IPS DF 6.9 (cell line): ENCODE results near the gene SLC43A3.
A peak's percentile ranks its signal among the peaks of the same experiment; 100 is the strongest.

Experiments used
- DNase-seq: peaks from one replicate; pipeline ENCODE4 v3.0.0-alpha.2; 2013; ENCODE audit warnings: low read depth, low spot score
- H3K27ac ChIP-seq: one replicate; pipeline ENCODE4 v1.5.1; 2013; ENCODE audit warnings: low read length, control low read depth
- H3K27me3 ChIP-seq: 2 replicates; pipeline ENCODE4 v1.6.1; 2013; ENCODE audit warnings: mild to moderate bottlenecking, low read length; ENCODE audit not compliant: control insufficient read depth, insufficient read depth
- H3K36me3 ChIP-seq: 2 replicates; pipeline ENCODE4 v1.6.1; 2013; ENCODE audit warnings: low read length; ENCODE audit not compliant: control insufficient read depth, insufficient read depth
- H3K4me1 ChIP-seq: 2 replicates; pipeline ENCODE4 v1.6.1; 2013; ENCODE audit warnings: low read length; ENCODE audit not compliant: control insufficient read depth, insufficient read depth
- H3K4me3 ChIP-seq: 2 replicates; pipeline ENCODE4 v1.5.1; 2013; ENCODE audit warnings: mild to moderate bottlenecking, low read length
- H3K9me3 ChIP-seq: 2 replicates; pipeline ENCODE4 v1.6.1; 2013; ENCODE audit warnings: low read length, inconsistent platforms; ENCODE audit not compliant: control insufficient read depth, insufficient read depth
- whole genome bisulfite sequencing: extraction: QIAGEN DNeasy Blood & Tissue Kit; methylation state at CpG from one replicate; pipeline ENCODE4 v1.1.7; 2013; ENCODE audit warnings: mixed read lengths, missing lambda C conversion rate; ENCODE audit not compliant: insufficient read length, insufficient coverage; 5-methylcytosine and 5-hydroxymethylcytosine counted together

Gene SLC43A3

GRCh38 chr11:57467508-57468157 lies 40.7 kb upstream of the SLC43A3 start:
- no peaks in the 10 kb centered on the region for H3K27me3 ChIP-seq
- H3K9me3 ChIP-seq = no peaks in the 10 kb centered on the region
- H3K36me3 ChIP-seq = no peaks in the 10 kb centered on the region
- WGBS = no CpG with 5 or more reads among the region's 23 CpGs
- DNase-seq = no peak
- H3K27ac ChIP-seq = no peak overlapping the region
- H3K4me1 ChIP-seq = peaks cover 9% of the 10 kb centered on the region
- no peak overlapping the region for H3K4me3 ChIP-seq

DNA sequence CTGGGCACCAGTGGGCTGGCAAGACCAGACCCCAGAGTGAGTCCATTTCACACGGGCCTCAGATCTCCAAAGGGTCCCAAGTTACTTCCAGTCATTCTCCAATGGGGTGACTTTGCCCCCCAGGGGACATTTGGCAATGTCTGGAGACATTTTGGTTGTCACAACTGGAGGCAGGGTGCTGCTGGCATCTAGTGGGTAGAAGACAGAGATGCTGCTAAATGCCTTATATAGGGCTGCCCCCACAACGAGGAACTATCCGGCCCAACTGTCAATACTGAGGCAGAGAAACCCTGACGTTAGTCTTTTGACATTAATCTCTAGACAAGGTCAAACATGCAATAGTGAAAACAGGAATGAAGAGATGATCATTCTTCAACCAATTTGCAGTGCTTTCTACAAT lies 39.8 kb upstream of the SLC43A3 start:
- no CpG with 5 or more reads among the region's 4 CpGs for WGBS
- Histone ChIP-seq H3K27me3 (no peaks in the 10 kb centered on the region), H3K4me1 (peaks cover 11% of the 10 kb centered on the region), H3K36me3 (no peaks in the 10 kb centered on the region), H3K9me3 (no peaks in the 10 kb centered on the region), H3K27ac (no peak overlapping the region), H3K4me3 (no peak overlapping the region)
- no peak for DNase-seq

DNA sequence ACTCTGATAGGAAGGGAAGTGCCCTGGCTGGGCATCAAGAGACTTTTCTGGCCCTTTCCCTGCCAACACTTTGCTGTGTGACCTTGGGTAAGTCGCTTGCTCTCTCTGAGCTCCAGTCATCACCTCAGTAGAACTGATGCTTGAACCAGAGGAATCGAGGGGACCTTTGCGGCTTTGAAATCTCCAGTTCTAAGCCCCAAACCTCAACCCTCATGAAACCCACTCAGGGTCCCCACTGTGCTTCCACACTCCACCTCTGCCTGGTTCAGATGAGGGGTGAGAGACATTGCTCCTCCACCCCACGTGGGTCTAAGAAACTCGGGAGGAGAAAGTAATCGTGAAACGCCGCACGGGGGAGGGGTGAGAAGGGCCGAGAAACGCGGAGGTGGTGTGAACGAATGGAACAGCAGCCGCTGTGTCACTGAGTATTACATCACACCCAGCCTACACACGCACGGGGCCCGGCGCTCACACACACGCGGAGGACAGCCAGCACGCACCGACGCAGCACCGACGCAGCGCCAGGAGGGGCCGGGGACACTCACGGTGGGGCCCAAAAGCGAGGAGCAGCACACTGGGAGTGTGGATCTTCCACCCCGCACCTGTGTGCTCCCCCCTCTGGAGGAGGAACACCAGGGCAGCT lies 37.7 kb upstream of the SLC43A3 start:
- Histone ChIP-seq H3K27me3 (peaks cover 3% of the 10 kb centered on the region), H3K9me3 (no peaks in the 10 kb centered on the region), H3K36me3 (no peaks in the 10 kb centered on the region), H3K27ac (no peak overlapping the region), H3K4me3 (no peak overlapping the region), H3K4me1 (peaks cover 13% of the 10 kb centered on the region)
- no peak for DNase-seq
- no CpG with 5 or more reads among the region's 30 CpGs for WGBS

GRCh38 chr11:57463671-57464538 lies 37.0 kb upstream of the SLC43A3 start:
- Histone ChIP-seq H3K27ac (no peak overlapping the region), H3K4me1 (peaks cover 13% of the 10 kb centered on the region), H3K9me3 (no peaks in the 10 kb centered on the region), H3K27me3 (peaks cover 11% of the 10 kb centered on the region), H3K36me3 (no peaks in the 10 kb centered on the region), H3K4me3 (no peak overlapping the region)
- WGBS = no CpG with 5 or more reads among the region's 14 CpGs
- no peak for DNase-seq

- H3K4me3 ChIP-seq = no peak overlapping the region
- no CpG with 5 or more reads among the region's 3 CpGs for WGBS
- H3K27me3 ChIP-seq = peaks cover 11% of the 10 kb centered on the region
Measured at GRCh38 chr11:57462597-57462996, 35.7 kb upstream of the SLC43A3 start.

GRCh38 chr11:57461841-57462489 lies 35.0 kb upstream of the SLC43A3 start:
- Histone ChIP-seq H3K4me1 (peaks cover 12% of the 10 kb centered on the region), H3K27me3 (peaks cover 11% of the 10 kb centered on the region), H3K9me3 (no peaks in the 10 kb centered on the region), H3K36me3 (no peaks in the 10 kb centered on the region), H3K4me3 (no peak overlapping the region; the same call in 1 of the 2 replicates), H3K27ac (no peak overlapping the region)
- WGBS = no CpG with 5 or more reads among the region's 16 CpGs
- no peak for DNase-seq

More at GRCh38 chr11:57462597-57462996, 35.7 kb upstream of the SLC43A3 start:
- no peaks in the 10 kb centered on the region for H3K36me3 ChIP-seq
- no peak for DNase-seq
- H3K9me3 ChIP-seq = no peaks in the 10 kb centered on the region
- peaks cover 13% of the 10 kb centered on the region for H3K4me1 ChIP-seq
- no peak overlapping the region for H3K27ac ChIP-seq

GRCh38 chr11:57460758-57461749 lies 34.1 kb upstream of the SLC43A3 start:
- DNase-seq = no peak
- H3K27me3 ChIP-seq = peaks cover 11% of the 10 kb centered on the region
- no peaks in the 10 kb centered on the region for H3K36me3 ChIP-seq
- H3K4me1 ChIP-seq = peaks cover 12% of the 10 kb centered on the region
- no CpG with 5 or more reads among the region's 50 CpGs for WGBS
- H3K4me3 ChIP-seq = peak overlapping the region; percentile 90
- H3K9me3 ChIP-seq = no peaks in the 10 kb centered on the region
- H3K27ac ChIP-seq = no peak overlapping the region

DNA sequence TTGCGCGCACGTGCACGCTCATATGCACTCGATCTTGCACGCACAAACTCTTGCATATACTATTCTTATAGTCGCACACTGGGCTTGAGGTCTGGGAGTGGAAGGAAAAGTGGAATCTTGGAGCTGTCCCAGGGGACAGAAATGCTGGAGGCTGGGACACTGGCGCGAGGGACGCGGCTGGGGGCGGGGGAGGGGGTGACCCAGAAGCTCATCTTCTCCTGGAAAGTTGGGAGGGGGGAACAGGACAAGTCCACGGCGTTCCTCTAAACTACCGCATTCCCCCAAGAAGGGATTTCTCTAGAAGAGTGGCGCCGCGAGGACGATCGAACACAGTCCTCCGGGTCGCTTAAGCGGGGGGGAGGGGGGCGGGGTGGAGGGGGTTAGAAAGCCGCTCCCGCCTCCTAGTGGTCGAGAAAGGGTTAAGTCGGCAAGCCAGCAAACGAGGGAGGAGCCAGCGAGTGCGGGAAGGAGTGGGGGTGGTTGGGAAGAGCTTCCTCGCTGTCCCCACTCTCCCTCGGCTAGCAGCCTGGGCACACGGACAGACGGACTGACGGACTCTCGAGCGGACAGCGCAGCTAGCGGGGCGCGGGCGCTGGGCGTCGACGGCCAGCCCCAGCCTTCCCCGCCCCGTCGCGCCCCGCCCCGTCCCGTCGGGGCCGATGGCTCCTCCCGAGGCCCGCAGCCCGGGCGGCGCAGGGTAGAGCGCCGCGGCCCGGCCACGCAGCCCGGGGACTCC lies 33.3 kb upstream of the SLC43A3 start, which contains the start of gene RTN4RL2:
TSS of gene RTN4RL2 (plus strand) at position 507 of the 736 bp plus-strand sequence. CDS start 338 bp downstream, outside the sequence.
- WGBS = no CpG with 5 or more reads among the region's 66 CpGs
- H3K27me3 ChIP-seq = peaks cover 11% of the 10 kb centered on the region
- no peak within 1 kb of the TSS for H3K27ac ChIP-seq
- H3K4me1 ChIP-seq = peaks cover 12% of the 10 kb centered on the region
- peak within 1 kb of the TSS; percentile 90 for H3K4me3 ChIP-seq
- no peaks in the 10 kb centered on the region for H3K36me3 ChIP-seq
- H3K9me3 ChIP-seq = no peaks in the 10 kb centered on the region
- DNase-seq = no peak
